ENCODE results near the gene MASP1.
"Not testable (repeated sequence)": the region's sequence is repeated elsewhere in the genome, so short reads cannot be mapped to it uniquely, and the experiment has no call there.

Gene MASP1

GRCh38 chr3:187264911-187265310 is 26.6 kb downstream of the MASP1 start:
- no peak for DNase-seq (ENCODE audit: low read depth)

GRCh38 chr3:187264021-187264420 is 27.5 kb downstream of the MASP1 start:
- DNase-seq (ENCODE audit: low read depth) = no peak

DNA sequence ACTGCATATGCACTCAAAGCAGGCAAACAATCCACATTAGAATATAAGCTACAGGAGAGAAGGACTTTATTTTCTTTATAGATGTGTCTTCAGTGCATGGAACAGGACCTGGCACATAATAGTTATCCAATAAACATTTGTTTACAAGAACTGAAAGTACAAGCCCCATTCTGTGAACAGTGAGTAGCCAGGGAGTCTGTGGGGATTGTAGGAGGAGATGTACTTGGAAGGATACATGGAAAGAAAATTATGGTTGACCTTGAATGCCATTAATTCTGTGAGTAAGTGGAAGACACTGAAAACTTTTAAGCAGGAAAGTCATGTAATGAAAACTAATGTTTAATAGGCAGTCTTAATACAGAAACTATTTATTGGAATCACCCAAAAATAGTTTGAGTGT is 28.3 kb downstream of the MASP1 start:
- DNase-seq (ENCODE audit: low read depth) = no peak

- no peak for DNase-seq (ENCODE audit: low read depth)
Measured at GRCh38 chr3:187262360-187262759, 29.2 kb downstream of the MASP1 start.

DNA sequence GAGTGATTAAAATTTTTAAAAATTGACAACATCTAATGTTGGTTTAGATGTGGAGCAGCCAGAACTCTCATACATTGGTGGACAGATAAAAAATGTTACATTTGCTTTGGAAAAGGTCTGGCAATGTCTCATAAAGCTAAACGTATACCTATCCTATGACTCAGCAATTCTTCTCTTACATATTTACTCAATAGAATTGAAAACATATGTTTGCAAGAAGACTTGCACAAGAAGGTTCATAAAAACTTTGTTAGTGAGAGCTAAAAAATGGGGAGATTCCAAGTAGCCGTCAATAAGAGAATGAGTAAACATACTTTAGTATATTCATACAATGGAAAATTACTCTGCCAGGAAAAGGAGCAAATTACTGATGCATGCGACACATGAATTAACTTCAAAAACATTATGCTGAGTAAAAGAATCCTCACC is 30.0 kb downstream of the MASP1 start:
- DNase-seq (ENCODE audit: low read depth) = no peak

DNA sequence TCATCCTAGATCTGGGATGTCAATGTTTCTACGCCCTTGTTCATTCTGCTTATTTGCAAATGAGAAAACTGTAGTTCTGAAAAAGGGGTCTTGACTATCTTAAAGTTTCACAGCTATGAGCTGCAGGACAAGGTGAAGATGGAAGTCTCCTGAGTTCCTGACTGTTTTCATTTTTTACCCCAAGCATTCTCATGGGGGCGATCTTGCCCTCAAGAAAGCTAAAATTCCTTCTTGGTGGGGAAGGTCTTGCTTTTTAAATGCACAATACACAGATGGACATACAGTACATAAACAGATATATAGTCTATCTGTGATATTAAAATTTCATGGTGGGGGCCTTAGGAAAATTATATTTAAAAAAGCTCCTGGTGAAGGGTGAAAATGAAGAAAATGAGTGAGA is 32.4 kb downstream of the MASP1 start:
- DNase-seq (ENCODE audit: low read depth) = no peak

DNA sequence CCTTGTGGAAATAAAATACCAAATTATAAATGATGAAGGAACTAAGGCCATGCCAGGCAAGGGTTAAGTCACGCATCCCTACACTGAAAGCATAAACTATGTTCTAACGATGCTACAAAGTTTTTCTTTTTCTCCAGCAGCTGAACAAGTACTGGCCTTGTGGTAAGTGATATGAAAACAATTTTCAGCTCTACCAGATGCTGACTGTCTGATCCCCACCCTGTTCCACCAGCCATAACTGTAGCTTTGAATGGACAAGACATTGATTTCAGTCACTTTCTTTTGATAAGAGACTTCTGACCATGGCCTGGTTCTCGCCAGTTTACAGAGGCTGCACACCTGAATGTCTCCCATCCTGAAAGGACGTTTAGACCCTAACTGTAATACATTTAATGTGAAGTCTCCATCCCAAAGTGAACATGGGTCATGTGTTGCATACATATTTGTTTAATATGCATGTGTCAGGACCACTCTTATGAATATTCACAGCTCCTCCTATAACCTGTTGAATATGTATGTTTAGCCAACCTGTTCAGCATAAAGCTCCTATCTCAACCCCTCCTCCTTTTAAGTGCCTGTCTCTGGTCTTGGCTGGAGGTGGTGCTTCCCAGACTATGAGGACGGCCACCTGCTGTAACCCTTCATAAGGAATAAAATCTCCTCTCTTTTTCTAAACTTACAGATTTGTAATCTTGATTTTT is 33.4 kb downstream of the MASP1 start:
- DNase-seq (ENCODE audit: low read depth) = no peak

GRCh38 chr3:187257471-187257870 is 34.1 kb downstream of the MASP1 start:
- DNase-seq (ENCODE audit: low read depth) = no peak

DNA sequence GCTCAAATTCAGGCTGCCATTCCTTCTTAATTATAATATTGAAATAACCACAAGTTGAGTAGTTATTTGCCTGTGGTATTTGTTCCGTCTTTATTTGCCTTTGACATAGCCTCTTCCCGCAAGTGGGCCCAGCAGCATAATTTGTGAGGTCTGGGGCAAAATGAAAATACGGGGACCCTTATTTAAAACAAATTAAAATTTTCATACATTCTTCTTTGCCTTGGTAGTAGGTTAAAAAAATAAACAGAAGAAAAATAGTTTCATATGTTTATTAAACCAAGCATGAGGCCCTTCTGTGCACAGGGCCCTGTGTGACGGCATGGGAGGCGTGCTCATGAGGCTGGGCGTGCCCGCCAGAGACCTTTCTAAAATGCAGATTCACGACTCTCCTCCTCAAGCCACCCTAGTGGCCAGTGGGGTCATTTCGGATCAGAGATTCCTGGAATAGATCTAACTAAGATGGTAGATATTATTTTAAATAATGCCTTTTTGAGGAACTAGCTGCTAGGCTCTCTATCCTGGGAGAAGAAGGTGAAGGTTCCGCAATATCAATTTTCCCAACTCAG is 35.4 kb downstream of the MASP1 start:
- no peak for DNase-seq (ENCODE audit: low read depth)

GRCh38 chr3:187255314-187255713 is 36.2 kb downstream of the MASP1 start:
- DNase-seq (ENCODE audit: low read depth) = no peak

DNA sequence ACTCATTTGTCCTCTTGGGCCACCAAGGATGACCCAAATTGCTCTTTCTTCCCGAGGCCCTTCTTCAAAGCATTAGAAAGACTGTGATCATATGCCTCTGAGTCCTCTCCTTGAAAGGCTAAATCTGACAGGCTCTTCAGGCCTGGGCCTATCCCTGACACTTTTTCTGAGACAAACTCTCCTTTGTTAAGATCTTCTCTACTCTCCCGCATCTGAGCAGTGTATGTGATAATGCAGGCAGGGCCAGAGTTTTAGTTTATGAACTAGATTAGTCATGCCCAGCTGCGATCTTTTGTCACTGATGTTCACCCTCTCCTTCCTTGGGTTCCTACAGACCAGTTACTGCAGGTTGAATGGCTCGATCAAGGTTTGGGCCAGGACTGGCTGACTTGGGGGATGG is 39.2 kb downstream of the MASP1 start:
- DNase-seq (ENCODE audit: low read depth) = no peak

GRCh38 chr3:187251599-187251998 is 39.9 kb downstream of the MASP1 start:
- no peak for DNase-seq (ENCODE audit: low read depth)

GRCh38 chr3:187247398-187247797 is 44.1 kb downstream of the MASP1 start:
- DNase-seq (ENCODE audit: low read depth) = no peak

- no peak for DNase-seq (ENCODE audit: low read depth)
Measured at GRCh38 chr3:187243933-187244524, 47.5 kb downstream of the MASP1 start.

- no peak for DNase-seq (ENCODE audit: low read depth)
Measured at GRCh38 chr3:187242900-187243299, 48.6 kb downstream of the MASP1 start.

DNA sequence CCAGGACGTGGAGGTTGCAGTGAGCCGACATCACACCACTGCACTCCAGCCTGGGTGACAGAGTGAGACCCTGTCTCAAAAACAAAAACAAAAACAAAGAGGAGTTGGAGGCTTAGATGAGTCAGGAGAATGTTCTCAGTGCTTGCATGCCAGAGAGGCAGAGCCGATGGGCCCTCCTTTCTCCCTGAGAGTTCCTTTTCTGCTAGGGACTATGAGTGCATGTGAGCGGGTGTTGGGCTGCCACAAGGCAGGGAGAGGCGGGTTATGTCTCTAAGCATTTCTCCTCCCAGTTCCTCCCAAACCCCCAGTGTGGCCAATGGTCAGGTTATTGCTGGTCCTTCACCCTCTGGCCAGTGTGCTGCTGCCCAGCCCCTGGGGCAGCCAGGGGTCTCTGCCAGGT is 49.1 kb downstream of the MASP1 start:
- no peak for DNase-seq (ENCODE audit: low read depth)

DNA sequence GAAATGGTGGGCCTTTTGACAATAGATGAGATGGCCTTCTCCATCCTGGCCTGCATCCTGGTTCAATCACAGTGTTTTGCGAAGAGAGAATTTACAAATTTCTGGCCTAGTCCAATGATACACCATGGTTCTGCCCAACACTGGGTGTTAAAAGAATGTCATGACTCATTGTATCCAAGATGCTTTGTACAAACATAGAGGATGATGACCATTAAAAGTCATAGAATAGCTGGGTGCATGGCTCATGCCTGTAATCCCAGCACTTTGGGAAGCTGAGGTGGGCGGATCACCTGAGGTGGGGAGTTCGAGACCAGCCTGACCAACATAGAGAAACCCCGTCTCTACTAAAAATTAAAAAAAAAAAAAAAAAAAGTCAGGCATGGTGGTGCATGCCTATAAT is 52.7 kb downstream of the MASP1 start:
- not testable (repeated sequence) for DNase-seq (ENCODE audit: low read depth)

GRCh38 chr3:187238239-187238638 is 53.3 kb downstream of the MASP1 start:
- DNase-seq (ENCODE audit: low read depth) = no peak

GRCh38 chr3:187237741-187238140 is 53.8 kb downstream of the MASP1 start:
- no peak for DNase-seq (ENCODE audit: low read depth)

GRCh38 chr3:187236962-187237361 is 54.6 kb downstream of the MASP1 start:
- DNase-seq (ENCODE audit: low read depth) = no peak

GRCh38 chr3:187230011-187230410 is 61.5 kb downstream of the MASP1 start:
- no peak for DNase-seq (ENCODE audit: low read depth)

- no peak for DNase-seq (ENCODE audit: low read depth)
Measured at GRCh38 chr3:187228740-187229139, 62.8 kb downstream of the MASP1 start.

DNA sequence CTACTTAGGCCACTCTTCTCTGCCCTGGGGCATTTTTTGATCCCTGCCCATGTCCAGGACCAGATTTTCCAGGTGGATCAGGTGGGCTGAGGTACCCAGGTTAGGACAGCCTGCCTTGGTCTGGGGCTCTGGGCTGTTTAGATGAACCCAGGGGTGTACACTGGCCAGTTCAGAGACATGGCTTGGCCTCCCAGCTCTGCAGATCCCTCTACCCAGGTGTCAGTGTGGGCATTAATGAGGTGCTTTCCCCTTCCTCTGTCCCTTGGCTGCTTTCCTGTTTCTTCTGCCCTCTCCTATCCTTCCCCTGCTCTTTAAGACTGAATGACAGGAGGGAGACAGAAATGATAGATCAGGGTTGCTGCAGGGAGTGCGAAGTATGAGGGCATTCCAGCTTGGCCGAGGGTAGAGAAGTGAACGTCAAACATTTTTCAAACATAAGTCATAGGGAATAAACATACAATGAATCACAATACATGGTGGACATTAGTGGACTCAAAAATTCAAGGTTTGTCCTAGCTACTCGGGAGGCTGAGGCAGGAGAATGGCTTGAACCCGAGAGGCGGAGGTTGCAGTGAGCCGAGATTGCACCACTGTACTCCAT is 63.8 kb downstream of the MASP1 start:
- DNase-seq (ENCODE audit: low read depth) = no peak
